ENCODE data around the gene PDC.

PDC gene

GRCh38 chr1:186461014-186461413, at the start of gene PDC:
Gene PDC (minus strand): TSS chr1:186461114. CDS start chr1:186449459, 11,655 bp downstream.
- H3K4me3 Mint-ChIP-seq, result no peak within 1 kb of the TSS
- peaks cover 1% of the 10 kb centered on the region for H3K9me3 Mint-ChIP-seq

GRCh38 chr1:186503190-186503589, 42.3 kb upstream of the PDC start:
- Mint-ChIP-seq H3K9me3 (peaks cover 14% of the 10 kb centered on the region), H3K4me3 (no peak overlapping the region), H3K27me3 (no peaks in the 10 kb centered on the region), H3K36me3 (peaks cover 7% of the 10 kb centered on the region), H3K27ac (no peak overlapping the region), H3K4me1 (no peaks in the 10 kb centered on the region)

More at GRCh38 chr1:186461014-186461413, at the start of gene PDC:
- Mint-ChIP-seq H3K27me3 (no peaks in the 10 kb centered on the region), H3K4me1 (no peaks in the 10 kb centered on the region), H3K36me3 (no peaks in the 10 kb centered on the region), H3K27ac (no peak within 1 kb of the TSS)

GRCh38 chr1:186502087-186502486, 41.2 kb upstream of the PDC start:
- Mint-ChIP-seq H3K27ac (no peak overlapping the region), H3K36me3 (peaks cover 5% of the 10 kb centered on the region), H3K9me3 (peaks cover 9% of the 10 kb centered on the region), H3K27me3 (no peaks in the 10 kb centered on the region), H3K4me3 (no peak overlapping the region), H3K4me1 (no peaks in the 10 kb centered on the region)

GRCh38 chr1:186500804-186501203, 39.9 kb upstream of the PDC start:
- no peaks in the 10 kb centered on the region for H3K27me3 Mint-ChIP-seq
- no peak overlapping the region for H3K27ac Mint-ChIP-seq
- H3K36me3 Mint-ChIP-seq, result peaks cover 3% of the 10 kb centered on the region
- no peak overlapping the region for H3K4me3 Mint-ChIP-seq
- no peaks in the 10 kb centered on the region for H3K4me1 Mint-ChIP-seq
- peaks cover 9% of the 10 kb centered on the region for H3K9me3 Mint-ChIP-seq

GRCh38 chr1:186499571-186499970, 38.7 kb upstream of the PDC start:
- Mint-ChIP-seq H3K4me3 (no peak overlapping the region), H3K27me3 (no peaks in the 10 kb centered on the region), H3K9me3 (no peaks in the 10 kb centered on the region), H3K27ac (peak overlapping the region; percentile 12), H3K4me1 (no peaks in the 10 kb centered on the region), H3K36me3 (no peaks in the 10 kb centered on the region)

DNA sequence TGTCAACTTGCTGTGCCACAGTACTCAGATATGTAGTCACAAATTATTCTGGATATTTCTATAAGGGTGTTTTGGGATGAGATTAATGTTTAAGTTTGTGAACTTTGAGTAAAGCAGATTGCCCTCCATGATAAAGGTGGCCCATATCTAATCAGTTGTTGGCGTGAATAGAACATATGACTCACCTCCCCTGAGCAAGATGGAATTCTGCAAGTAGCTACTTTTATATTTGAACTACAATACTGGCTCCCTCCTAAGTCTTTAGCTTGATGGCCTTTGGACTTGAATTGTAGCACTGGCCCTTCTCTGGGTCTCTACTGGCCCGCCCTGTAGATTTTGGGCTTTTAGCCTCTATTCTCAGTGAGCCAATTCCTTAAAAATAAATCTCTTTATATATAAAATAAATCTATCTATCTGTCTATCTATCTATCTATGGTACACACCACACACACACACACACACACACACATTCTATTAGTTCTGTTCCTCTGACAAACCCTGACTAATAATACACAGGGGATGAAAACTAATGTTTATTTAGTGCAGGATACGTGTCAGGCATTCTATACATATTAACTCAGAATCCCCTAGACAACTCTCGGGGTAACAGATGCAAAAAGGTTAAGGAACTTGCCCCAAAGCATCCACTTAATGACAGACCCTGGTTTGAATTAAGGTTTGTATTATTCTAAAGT, 37.9 kb upstream of the PDC start:
- no peak overlapping the region for H3K27ac Mint-ChIP-seq
- no peaks in the 10 kb centered on the region for H3K36me3 Mint-ChIP-seq
- H3K4me1 Mint-ChIP-seq, result no peaks in the 10 kb centered on the region
- H3K4me3 Mint-ChIP-seq, result no peak overlapping the region
- H3K9me3 Mint-ChIP-seq, result no peaks in the 10 kb centered on the region
- no peaks in the 10 kb centered on the region for H3K27me3 Mint-ChIP-seq

DNA sequence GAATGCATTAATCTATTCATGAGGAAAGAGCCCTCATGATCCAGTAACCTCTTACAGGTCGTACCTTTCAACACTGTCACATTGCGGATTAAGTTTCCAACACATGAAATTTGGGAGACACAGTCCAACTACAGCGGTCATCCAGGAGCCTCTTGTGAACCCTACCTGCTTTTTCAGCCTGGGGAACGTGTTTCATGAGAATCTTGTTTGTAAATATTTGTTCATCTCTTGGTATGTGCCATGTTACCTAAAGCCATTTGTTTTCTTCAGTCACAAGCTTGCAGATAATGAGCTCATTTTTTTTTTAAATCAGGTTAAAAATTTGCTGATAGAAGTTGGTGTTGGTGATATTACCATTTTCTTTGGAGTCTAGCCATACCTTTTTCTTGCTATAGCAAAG, 37.2 kb upstream of the PDC start:
- no peak overlapping the region for H3K4me3 Mint-ChIP-seq
- H3K27ac Mint-ChIP-seq, result no peak overlapping the region
- H3K9me3 Mint-ChIP-seq, result no peaks in the 10 kb centered on the region
- no peaks in the 10 kb centered on the region for H3K4me1 Mint-ChIP-seq
- no peaks in the 10 kb centered on the region for H3K36me3 Mint-ChIP-seq
- H3K27me3 Mint-ChIP-seq, result no peaks in the 10 kb centered on the region

GRCh38 chr1:186497651-186498050, 36.7 kb upstream of the PDC start:
- Mint-ChIP-seq H3K27me3 (no peaks in the 10 kb centered on the region), H3K36me3 (no peaks in the 10 kb centered on the region)

DNA sequence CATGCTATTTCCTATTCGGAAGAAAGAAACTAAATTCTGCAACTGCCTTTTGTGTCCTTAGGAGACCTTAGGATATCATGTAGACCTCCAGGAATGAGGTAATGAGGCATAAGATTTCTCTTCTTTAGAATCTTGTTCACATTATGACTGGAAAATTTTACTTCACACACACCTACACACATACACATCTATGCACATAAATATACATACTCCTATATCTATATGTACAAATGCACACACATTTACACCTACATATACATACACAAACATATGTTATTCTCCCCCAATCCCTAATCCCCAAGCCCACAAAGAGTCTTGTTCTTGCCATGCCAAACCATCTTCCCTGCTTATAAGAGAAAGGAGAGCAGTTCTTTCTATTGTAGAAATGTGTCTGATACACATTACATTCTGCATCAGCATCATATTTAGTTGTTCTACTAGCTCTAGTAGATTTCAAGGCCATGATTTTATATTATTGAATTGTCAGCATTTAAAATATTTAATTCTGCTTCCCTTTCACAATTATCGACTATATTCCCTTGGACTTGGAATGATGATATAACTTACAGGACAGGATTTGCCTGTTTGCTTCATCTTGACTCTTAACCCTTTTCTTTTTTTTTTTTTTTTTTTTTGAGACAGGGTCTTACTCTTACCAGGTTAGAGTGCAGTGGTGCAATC, 35.4 kb upstream of the PDC start:
- no peak overlapping the region for H3K27ac Mint-ChIP-seq
- H3K27me3 Mint-ChIP-seq, result no peaks in the 10 kb centered on the region
- H3K36me3 Mint-ChIP-seq, result no peaks in the 10 kb centered on the region
- no peaks in the 10 kb centered on the region for H3K9me3 Mint-ChIP-seq
- H3K4me1 Mint-ChIP-seq, result no peaks in the 10 kb centered on the region
- no peak overlapping the region for H3K4me3 Mint-ChIP-seq

More at GRCh38 chr1:186497651-186498050, 36.7 kb upstream of the PDC start:
- no peak overlapping the region for H3K27ac Mint-ChIP-seq
- no peaks in the 10 kb centered on the region for H3K4me1 Mint-ChIP-seq
- H3K9me3 Mint-ChIP-seq, result no peaks in the 10 kb centered on the region
- no peak overlapping the region for H3K4me3 Mint-ChIP-seq

DNA sequence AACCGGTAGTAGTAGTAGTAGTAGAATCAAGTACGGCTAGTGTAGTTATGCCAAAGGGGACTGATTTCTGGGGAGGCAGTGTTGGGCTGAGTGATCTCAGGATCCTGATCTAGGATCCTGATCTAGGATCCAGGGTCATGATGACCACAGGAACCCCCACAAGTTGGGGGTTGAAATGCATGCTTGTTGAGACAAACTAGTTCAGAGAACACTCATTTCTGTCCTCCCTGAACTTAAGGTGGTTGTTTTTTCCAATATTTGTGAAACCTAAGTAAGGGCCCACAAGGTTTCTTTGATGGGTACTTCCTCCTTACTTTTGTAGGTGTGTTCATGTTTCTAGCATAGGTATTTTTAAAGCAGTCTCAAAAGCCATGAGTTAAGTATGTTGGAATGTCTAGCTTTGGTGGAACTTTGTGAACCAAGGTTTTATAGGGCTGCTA, 33.9 kb upstream of the PDC start:
- H3K27me3 Mint-ChIP-seq, result no peaks in the 10 kb centered on the region
- no peaks in the 10 kb centered on the region for H3K9me3 Mint-ChIP-seq

GRCh38 chr1:186492531-186493291, 31.8 kb upstream of the PDC start:
- no peaks in the 10 kb centered on the region for H3K27me3 Mint-ChIP-seq
- H3K27ac Mint-ChIP-seq, result no peak overlapping the region
- no peak overlapping the region for H3K4me3 Mint-ChIP-seq
- H3K36me3 Mint-ChIP-seq, result no peaks in the 10 kb centered on the region
- no peaks in the 10 kb centered on the region for H3K9me3 Mint-ChIP-seq
- H3K4me1 Mint-ChIP-seq, result no peaks in the 10 kb centered on the region

More for the DNA sequence above, 33.9 kb upstream of the PDC start:
- H3K36me3 Mint-ChIP-seq, result no peaks in the 10 kb centered on the region
- H3K4me1 Mint-ChIP-seq, result no peaks in the 10 kb centered on the region
- no peak overlapping the region for H3K27ac Mint-ChIP-seq
- H3K4me3 Mint-ChIP-seq, result no peak overlapping the region

GRCh38 chr1:186491336-186491735, 30.4 kb upstream of the PDC start:
- Mint-ChIP-seq H3K9me3 (no peaks in the 10 kb centered on the region), H3K27me3 (no peaks in the 10 kb centered on the region), H3K4me3 (no peak overlapping the region), H3K27ac (no peak overlapping the region), H3K36me3 (no peaks in the 10 kb centered on the region), H3K4me1 (no peaks in the 10 kb centered on the region)

DNA sequence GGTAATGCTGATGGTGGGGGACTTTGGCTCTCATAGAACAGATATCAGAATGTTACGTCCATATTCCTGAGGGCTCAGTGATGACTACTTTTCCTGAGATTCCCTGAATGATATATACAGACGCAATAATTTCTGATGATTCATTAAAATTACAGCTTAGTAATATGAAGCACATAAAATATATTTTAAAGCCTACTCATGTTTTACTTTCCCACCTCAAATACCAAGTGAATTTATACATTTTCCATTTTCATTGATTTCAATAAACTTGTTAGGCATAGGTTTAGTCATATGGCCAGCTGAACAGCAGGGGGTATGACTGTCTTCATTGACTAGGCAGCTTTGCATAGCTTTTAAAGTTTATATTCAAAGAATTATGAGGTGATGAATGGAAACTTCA, 26.2 kb upstream of the PDC start:
- no peak overlapping the region for H3K27ac Mint-ChIP-seq
- H3K4me1 Mint-ChIP-seq, result no peaks in the 10 kb centered on the region
- H3K36me3 Mint-ChIP-seq, result no peaks in the 10 kb centered on the region
- no peaks in the 10 kb centered on the region for H3K9me3 Mint-ChIP-seq
- H3K4me3 Mint-ChIP-seq, result no peak overlapping the region
- no peaks in the 10 kb centered on the region for H3K27me3 Mint-ChIP-seq

DNA sequence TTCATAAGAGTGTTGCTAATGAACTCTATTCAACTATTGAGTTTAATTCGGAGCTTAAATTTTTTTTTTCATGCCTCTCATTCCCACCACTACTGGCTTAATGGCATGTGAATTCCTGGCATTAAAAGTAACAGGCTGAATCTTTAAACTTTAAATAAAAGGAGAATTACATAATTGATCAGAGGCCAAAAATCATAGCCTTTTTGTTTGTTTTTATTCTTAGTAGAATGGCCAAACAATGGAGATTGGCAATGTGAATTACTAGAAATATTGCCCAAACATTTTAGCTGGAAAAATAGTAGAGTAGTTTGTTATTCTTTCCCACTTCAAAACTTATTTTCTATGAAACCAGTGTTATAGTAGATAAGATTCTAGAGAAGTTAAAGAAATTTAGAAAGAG, 25.1 kb upstream of the PDC start:
- H3K9me3 Mint-ChIP-seq, result no peaks in the 10 kb centered on the region
- H3K4me3 Mint-ChIP-seq, result no peak overlapping the region
- H3K27me3 Mint-ChIP-seq, result no peaks in the 10 kb centered on the region
- no peak overlapping the region for H3K27ac Mint-ChIP-seq
- H3K4me1 Mint-ChIP-seq, result no peaks in the 10 kb centered on the region
- H3K36me3 Mint-ChIP-seq, result no peaks in the 10 kb centered on the region

DNA sequence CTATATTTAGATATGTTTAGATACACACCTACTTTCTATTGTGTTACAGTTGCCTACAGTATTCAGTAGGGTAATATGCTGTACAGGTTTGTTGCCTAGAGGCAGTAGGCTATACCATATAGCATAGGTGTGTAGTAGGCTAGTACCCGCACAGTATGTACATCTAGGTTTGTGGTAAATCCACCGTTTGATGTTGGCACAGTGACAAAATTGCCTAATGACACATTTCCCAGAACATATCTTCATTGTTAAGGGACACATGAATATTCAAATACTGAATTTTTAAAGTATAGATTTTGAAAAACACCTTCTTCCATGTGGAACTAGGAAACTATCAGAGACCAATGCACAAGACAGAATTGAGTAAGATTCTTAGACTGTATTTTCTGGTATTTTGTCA, 22.6 kb upstream of the PDC start:
- no peak overlapping the region for H3K4me3 Mint-ChIP-seq
- H3K27ac Mint-ChIP-seq, result no peak overlapping the region
- no peaks in the 10 kb centered on the region for H3K9me3 Mint-ChIP-seq
- H3K27me3 Mint-ChIP-seq, result no peaks in the 10 kb centered on the region
- H3K36me3 Mint-ChIP-seq, result no peaks in the 10 kb centered on the region
- H3K4me1 Mint-ChIP-seq, result no peaks in the 10 kb centered on the region

DNA sequence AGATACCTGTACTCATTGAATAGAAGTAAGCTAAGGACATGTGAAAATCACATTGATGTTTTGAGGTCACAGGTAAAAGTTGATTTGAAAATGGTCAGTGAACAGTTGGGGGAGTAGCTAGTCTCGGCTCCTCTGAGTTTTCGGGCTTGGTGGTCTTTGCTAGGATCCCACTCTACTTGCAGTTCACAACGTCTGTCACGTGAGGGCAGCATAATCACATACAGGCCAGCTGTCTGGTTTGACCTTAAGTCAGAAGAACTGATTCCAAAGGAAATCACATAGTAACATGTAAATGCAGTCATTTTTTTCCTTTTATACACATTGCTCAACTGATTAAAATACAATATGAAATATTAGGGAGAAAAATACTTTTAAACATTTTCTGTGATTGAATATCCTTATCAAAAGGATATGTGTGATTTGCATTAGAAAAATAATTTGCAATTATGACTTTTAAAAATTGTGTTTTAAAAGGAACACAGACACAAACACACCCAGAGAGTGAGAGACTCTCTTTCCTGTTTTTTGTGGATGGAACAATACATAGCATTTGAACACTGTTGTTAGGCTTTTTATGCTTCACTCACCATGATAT, 21.8 kb upstream of the PDC start:
- H3K36me3 Mint-ChIP-seq, result no peaks in the 10 kb centered on the region
- no peaks in the 10 kb centered on the region for H3K27me3 Mint-ChIP-seq
- no peaks in the 10 kb centered on the region for H3K9me3 Mint-ChIP-seq
- H3K4me1 Mint-ChIP-seq, result no peaks in the 10 kb centered on the region
- H3K4me3 Mint-ChIP-seq, result no peak overlapping the region
- H3K27ac Mint-ChIP-seq, result no peak overlapping the region
